H9 (cell line): Measurements from ENCODE around the gene MRPL2. TPM values are rescaled to one million over a fixed set of nuclear protein-coding genes. Genes with fewer than 3 reads are reported as not detected.

Source experiments
- DNase-seq: peaks from one replicate; pipeline ENCODE4 v3.0.0-alpha.2; 2017
- H2AFZ ChIP-seq: one replicate; pipeline ENCODE4 v1.6.1; 2013; ENCODE audit warnings: mild to moderate bottlenecking, low read length, control low read depth, moderate library complexity
- H2AK5ac ChIP-seq: 2 replicates; pipeline ENCODE4 v1.6.1; 2013; ENCODE audit warnings: low read length, control low read depth, mixed read lengths; ENCODE audit not compliant: insufficient read length
- H2BK120ac ChIP-seq: one replicate; pipeline ENCODE4 v1.6.1; 2013; ENCODE audit warnings: low read depth, mild to moderate bottlenecking, low read length, control low read depth, inconsistent platforms; ENCODE audit not compliant: poor library complexity, severe bottlenecking
- H2BK12ac ChIP-seq: 2 replicates; pipeline ENCODE4 v1.6.1; 2013; ENCODE audit warnings: low read length, control low read depth, mixed read lengths, low read depth; ENCODE audit not compliant: insufficient read length
- H2BK15ac ChIP-seq: 2 replicates; pipeline ENCODE4 v1.6.1; 2013; ENCODE audit warnings: low read depth, low read length, control low read depth
- H2BK20ac ChIP-seq: one replicate; pipeline ENCODE4 v1.6.1; 2013; ENCODE audit warnings: low read depth, mild to moderate bottlenecking, low read length, control low read depth, inconsistent platforms; ENCODE audit not compliant: poor library complexity, severe bottlenecking
- H2BK5ac ChIP-seq: 2 replicates; pipeline ENCODE4 v1.6.1; 2013; ENCODE audit warnings: low read length, control low read depth, mixed read lengths; ENCODE audit not compliant: insufficient read length
- H3K14ac ChIP-seq: 2 replicates; pipeline ENCODE4 v1.6.1; 2013; ENCODE audit warnings: low read length, control low read depth; ENCODE audit not compliant: insufficient read depth
- H3K18ac ChIP-seq: 2 replicates; pipeline ENCODE4 v1.6.1; 2013; ENCODE audit warnings: low read depth, mild to moderate bottlenecking, mixed read lengths, low read length, control low read depth; ENCODE audit not compliant: insufficient read length
- H3K23ac ChIP-seq: 2 replicates; pipeline ENCODE4 v1.6.1; 2013; ENCODE audit warnings: low read length, control low read depth, mixed read lengths, low read depth; ENCODE audit not compliant: insufficient read length
- H3K23me2 ChIP-seq: 2 replicates; pipeline ENCODE4 v1.6.1; 2013; ENCODE audit warnings: low read depth, mild to moderate bottlenecking, mixed read lengths, low read length, control low read depth; ENCODE audit not compliant: insufficient read length, poor library complexity, severe bottlenecking
- H3K27ac ChIP-seq: 2 replicates; pipeline ENCODE4 v1.5.1; 2013; ENCODE audit warnings: low read length, control low read depth, mixed read lengths, low read depth; ENCODE audit not compliant: insufficient read length
- H3K27me3 ChIP-seq: 2 replicates; pipeline ENCODE4 v1.6.1; 2013; ENCODE audit warnings: low read length, control low read depth, inconsistent platforms; ENCODE audit not compliant: insufficient read depth
- H3K4ac ChIP-seq: 2 replicates; pipeline ENCODE4 v1.6.1; 2013; ENCODE audit warnings: low read depth, mild to moderate bottlenecking, control low read depth, inconsistent platforms, low read length, moderate library complexity
- H3K4me1 ChIP-seq: 2 replicates; pipeline ENCODE4 v1.6.1; 2013; ENCODE audit warnings: low read length, control low read depth, inconsistent platforms; ENCODE audit not compliant: insufficient read depth
- H3K4me2 ChIP-seq: 2 replicates; pipeline ENCODE4 v1.6.1; 2013; ENCODE audit warnings: low read length, control low read depth, mixed read lengths; ENCODE audit not compliant: insufficient read length, insufficient read depth
- H3K56ac ChIP-seq: 2 replicates; pipeline ENCODE4 v1.6.1; 2013; ENCODE audit warnings: low read depth, mild to moderate bottlenecking, mixed read lengths, low read length, control low read depth; ENCODE audit not compliant: insufficient read length
- H3K79me1 ChIP-seq: 2 replicates; pipeline ENCODE4 v1.6.1; 2013; ENCODE audit warnings: low read depth, mild to moderate bottlenecking, moderate library complexity, low read length, control low read depth, inconsistent platforms; ENCODE audit not compliant: insufficient read depth, poor library complexity, severe bottlenecking
- H3K79me2 ChIP-seq: 2 replicates; pipeline ENCODE4 v1.6.1; 2013; ENCODE audit warnings: low read length, control low read depth, inconsistent platforms; ENCODE audit not compliant: insufficient read depth
- H3K9ac ChIP-seq: 2 replicates; pipeline ENCODE4 v1.6.1; 2013; ENCODE audit warnings: low read length, control low read depth, mixed read lengths; ENCODE audit not compliant: insufficient read length; ENCODE audit errors: extremely low read depth
- H3K9me3 ChIP-seq: one replicate; pipeline ENCODE4 v1.6.1; 2013; ENCODE audit warnings: low read depth, low read length, inconsistent platforms; ENCODE audit not compliant: control insufficient read depth
- H3T11ph ChIP-seq: one replicate; pipeline ENCODE4 v1.6.1; 2013; ENCODE audit warnings: mild to moderate bottlenecking, low read length, control low read depth, inconsistent platforms
- H4K20me1 ChIP-seq: one replicate; pipeline ENCODE4 v1.6.1; 2013; ENCODE audit not compliant: control insufficient read depth, insufficient read length, insufficient read depth
- H4K5ac ChIP-seq: 2 replicates; pipeline ENCODE4 v1.6.1; 2013; ENCODE audit warnings: low read depth, mild to moderate bottlenecking, mixed read lengths, low read length, control low read depth; ENCODE audit not compliant: insufficient read length
- H4K8ac ChIP-seq: replicated peaks from 2 replicates; pipeline ENCODE4 v1.6.1; 2013; ENCODE audit warnings: low read length, control low read depth, mixed read lengths, low read depth; ENCODE audit not compliant: insufficient read length
- H4K91ac ChIP-seq: 2 replicates; pipeline ENCODE4 v1.6.1; 2013; ENCODE audit warnings: low read depth, mild to moderate bottlenecking, moderate library complexity, mixed read lengths, low read length, control low read depth; ENCODE audit not compliant: insufficient read length
- H3K27ac Mint-ChIP-seq, 3 experiments: 2 replicates in 2 of 3; 3 replicates in 1 of 3; pipeline ENCODE4 v1.8.0; 2020 to 2021; ENCODE audit warnings: mixed read lengths in 3 of 3, mild to moderate bottlenecking in 1 of 3, moderate library complexity in 1 of 3
- H3K27me3 Mint-ChIP-seq: 2 replicates; pipeline ENCODE4 v1.8.0; 2021; ENCODE audit warnings: low read depth, mild to moderate bottlenecking, moderate library complexity, mixed read lengths
- H3K36me3 Mint-ChIP-seq, 3 experiments: 2 replicates in 2 of 3; 3 replicates in 1 of 3; pipeline ENCODE4 v1.8.0; 2020 to 2021; ENCODE audit warnings: low read depth in 3 of 3, mixed read lengths in 3 of 3; ENCODE audit not compliant: insufficient read depth in 1 of 3
- H3K4me1 Mint-ChIP-seq, 2 experiments: 2 replicates each; pipeline ENCODE4 v1.8.0; 2020; ENCODE audit warnings: mixed read lengths in 2 of 2
- H3K4me3 Mint-ChIP-seq, 2 experiments: 2 replicates in 1 of 2; 3 replicates in 1 of 2; pipeline ENCODE4 v1.8.0; 2020 to 2021; ENCODE audit warnings: mild to moderate bottlenecking in 2 of 2, mixed read lengths in 2 of 2, moderate library complexity in 1 of 2
- H3K9me3 Mint-ChIP-seq, 2 experiments: 2 replicates in 1 of 2; 3 replicates in 1 of 2; pipeline ENCODE4 v1.8.0; 2020; ENCODE audit warnings: mild to moderate bottlenecking in 2 of 2, mixed read lengths in 2 of 2, moderate library complexity in 1 of 2
- WGBS: extraction: QIAGEN DNeasy Blood & Tissue Kit; methylation state at CpG from one replicate; pipeline ENCODE4 v1.1.7; 2013; ENCODE audit warnings: missing lambda C conversion rate, low lambda C conversion rate, mixed read lengths; ENCODE audit not compliant: insufficient read length; ENCODE audit errors: extremely low coverage; 5-methylcytosine and 5-hydroxymethylcytosine counted together
- total RNA-seq: library from RNA; stranded (reverse); gene quantifications from 2 replicates; pipeline ENCODE4 v1.2.1, GENCODE V29; 2021
- TF ChIP-seq, protein P1 (sequence below): fragments of 200-600 bp; sonication (generic); conservative IDR thresholded peaks from 3 replicates; pipeline ENCODE4 v1.8.0; 2021; ENCODE audit warnings: antibody characterized with exemption, mild to moderate bottlenecking

Gene MRPL2
- total RNA-seq, 1 experiment from 2014 or later: 74.4 TPM

DNA sequence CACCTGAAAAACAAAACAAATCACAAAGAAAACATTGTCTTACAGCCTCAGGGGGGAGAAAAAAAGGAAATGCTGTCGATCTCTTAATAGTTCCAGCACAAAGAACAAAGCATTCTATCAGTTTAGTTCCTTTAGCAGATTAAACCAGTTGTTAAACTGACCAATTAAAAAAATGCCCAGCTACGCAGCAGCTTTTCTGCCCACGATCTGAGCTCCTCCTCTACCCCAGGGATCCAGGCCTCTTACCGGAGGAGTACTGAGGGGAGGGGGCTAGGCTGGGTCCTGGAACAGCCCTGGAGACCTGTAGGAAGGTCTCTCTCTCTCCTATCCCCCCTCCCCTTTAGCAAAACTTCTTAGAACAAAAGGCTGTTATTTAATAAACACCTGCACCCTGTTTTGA is 30.2 kb upstream of the MRPL2 start:
- no peak overlapping the region for H3T11ph ChIP-seq
- H2AFZ ChIP-seq: no peak overlapping the region
- no peak overlapping the region for H2BK12ac ChIP-seq
- H2AK5ac ChIP-seq: no peak overlapping the region
- H3K79me1 ChIP-seq: no peaks in the 10 kb centered on the region
- no peak overlapping the region for H2BK15ac ChIP-seq
- H2BK120ac ChIP-seq: no peak overlapping the region
- no peak overlapping the region for H3K4ac ChIP-seq
- peak overlapping the region; percentile 32 for H3K4me2 ChIP-seq
- no peak overlapping the region for H2BK20ac ChIP-seq
- no peak overlapping the region for H3K14ac ChIP-seq
- H3K9me3 ChIP-seq: no peaks in the 10 kb centered on the region
- Mint-ChIP-seq H3K4me3 (peak overlapping the region; percentile 46 to 75), H3K27me3 (no peaks in the 10 kb centered on the region), H3K4me1 (peaks cover 66 to 71% of the 10 kb centered on the region in 2 experiments), H3K9me3 (no peaks in the 10 kb centered on the region), H3K27ac (peak overlapping the region; percentile 87 to 99 (median 97)), H3K36me3 (peaks cover 0 to 2% (median 0%) of the 10 kb centered on the region in 3 experiments; a peak in 1 of 7 replicates)
- no CpG with 5 or more reads among the region's 4 CpGs for WGBS
- H3K79me2 ChIP-seq: peaks cover 26% of the 10 kb centered on the region; the same call in 1 of the 2 replicates
- H3K9ac ChIP-seq: no peak overlapping the region
- TF ChIP-seq, protein P1, sequence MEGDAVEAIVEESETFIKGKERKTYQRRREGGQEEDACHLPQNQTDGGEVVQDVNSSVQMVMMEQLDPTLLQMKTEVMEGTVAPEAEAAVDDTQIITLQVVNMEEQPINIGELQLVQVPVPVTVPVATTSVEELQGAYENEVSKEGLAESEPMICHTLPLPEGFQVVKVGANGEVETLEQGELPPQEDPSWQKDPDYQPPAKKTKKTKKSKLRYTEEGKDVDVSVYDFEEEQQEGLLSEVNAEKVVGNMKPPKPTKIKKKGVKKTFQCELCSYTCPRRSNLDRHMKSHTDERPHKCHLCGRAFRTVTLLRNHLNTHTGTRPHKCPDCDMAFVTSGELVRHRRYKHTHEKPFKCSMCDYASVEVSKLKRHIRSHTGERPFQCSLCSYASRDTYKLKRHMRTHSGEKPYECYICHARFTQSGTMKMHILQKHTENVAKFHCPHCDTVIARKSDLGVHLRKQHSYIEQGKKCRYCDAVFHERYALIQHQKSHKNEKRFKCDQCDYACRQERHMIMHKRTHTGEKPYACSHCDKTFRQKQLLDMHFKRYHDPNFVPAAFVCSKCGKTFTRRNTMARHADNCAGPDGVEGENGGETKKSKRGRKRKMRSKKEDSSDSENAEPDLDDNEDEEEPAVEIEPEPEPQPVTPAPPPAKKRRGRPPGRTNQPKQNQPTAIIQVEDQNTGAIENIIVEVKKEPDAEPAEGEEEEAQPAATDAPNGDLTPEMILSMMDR: no peak
- peaks cover 26% of the 10 kb centered on the region for H3K4me1 ChIP-seq
- no peak overlapping the region for H3K18ac ChIP-seq
- H4K20me1 ChIP-seq: no peaks in the 10 kb centered on the region
- H3K23ac ChIP-seq: no peak overlapping the region
- no peak overlapping the region for H2BK5ac ChIP-seq
- no peak overlapping the region for H4K5ac ChIP-seq
- peaks cover 3% of the 10 kb centered on the region for H3K23me2 ChIP-seq
- no peaks in the 10 kb centered on the region for H3K27me3 ChIP-seq
- no peak overlapping the region for H4K8ac ChIP-seq
- H4K91ac ChIP-seq: no peak overlapping the region
- H3K27ac ChIP-seq: peak overlapping the region; percentile 11
- DNase-seq: no peak
- H3K56ac ChIP-seq: no peak overlapping the region
